Muscle layer of duodenum (tissue), 2 donors: Measurements from ENCODE around the gene XG.
"Not testable (repeated sequence)": the region's sequence is repeated elsewhere in the genome, so short reads cannot be mapped to it uniquely, and the experiment has no call there.

Source experiments
- H3K27ac ChIP-seq: one replicate; pipeline ENCODE4 v1.7.0; 2013; ENCODE audit warnings: mild to moderate bottlenecking, low read length
- H3K27me3 ChIP-seq: one replicate; pipeline ENCODE4 v1.7.0; 2013; ENCODE audit warnings: low read depth, mild to moderate bottlenecking, control low read depth, low read length
- H3K36me3 ChIP-seq, 2 donors: one replicate each; pipeline ENCODE4 v1.7.0; 2013; ENCODE audit warnings: low read length in 2 of 2, control low read depth in 1 of 2, mild to moderate bottlenecking in 1 of 2; ENCODE audit not compliant: insufficient read depth in 2 of 2, control insufficient read depth in 1 of 2
- H3K4me1 ChIP-seq, 2 donors: one replicate each; pipeline ENCODE4 v1.7.0; 2013; ENCODE audit warnings: low read length in 2 of 2, mild to moderate bottlenecking in 2 of 2, control low read depth in 1 of 2, moderate library complexity in 1 of 2; ENCODE audit not compliant: insufficient read depth in 2 of 2, control insufficient read depth in 1 of 2
- H3K4me3 ChIP-seq, 2 donors: one replicate each; pipeline ENCODE4 v1.7.0; 2013; ENCODE audit warnings: low read length in 2 of 2, low read depth in 1 of 2, mild to moderate bottlenecking in 1 of 2
- H3K9me3 ChIP-seq, 2 donors: one replicate each; pipeline ENCODE4 v1.7.0; 2013; ENCODE audit warnings: low read length in 2 of 2, control low read depth in 1 of 2, mild to moderate bottlenecking in 1 of 2; ENCODE audit not compliant: control insufficient read depth in 1 of 2
- donor health status: healthy.

XG gene

GRCh38 chrX:2712890-2713840, 38.7 kb upstream of the XG start:
- H3K36me3 ChIP-seq: peaks cover 33 to 36% of the 10 kb centered on the region in 2 donors
- H3K4me1 ChIP-seq: peaks cover 6 to 34% of the 10 kb centered on the region in 2 donors
- no peak overlapping the region for H3K4me3 ChIP-seq
- H3K27me3 ChIP-seq: no peaks in the 10 kb centered on the region
- no peaks in the 10 kb centered on the region for H3K9me3 ChIP-seq
- H3K27ac ChIP-seq: no peak overlapping the region

GRCh38 chrX:2714551-2714950, 37.3 kb upstream of the XG start:
- no peaks in the 10 kb centered on the region for H3K27me3 ChIP-seq
- peaks cover 43 to 50% of the 10 kb centered on the region in 2 donors for H3K36me3 ChIP-seq
- peaks cover 0 to 20% of the 10 kb centered on the region in 2 donors for H3K4me1 ChIP-seq

GRCh38 chrX:2715066-2715600, 36.7 kb upstream of the XG start:
- Histone ChIP-seq H3K27me3 (no peaks in the 10 kb centered on the region), H3K9me3 (no peaks in the 10 kb centered on the region), H3K4me1 (peaks cover 0 to 14% of the 10 kb centered on the region in 2 donors), H3K36me3 (peaks cover 49 to 55% of the 10 kb centered on the region in 2 donors), H3K27ac (no peak overlapping the region), H3K4me3 (no peak overlapping the region)

More at GRCh38 chrX:2714551-2714950, 37.3 kb upstream of the XG start:
- no peaks in the 10 kb centered on the region for H3K9me3 ChIP-seq
- no peak overlapping the region for H3K4me3 ChIP-seq
- H3K27ac ChIP-seq: no peak overlapping the region

GRCh38 chrX:2717312-2717711, 34.5 kb upstream of the XG start:
- Histone ChIP-seq H3K4me3 (no peak overlapping the region), H3K27me3 (no peaks in the 10 kb centered on the region), H3K9me3 (no peaks in the 10 kb centered on the region), H3K36me3 (peaks cover 58 to 69% of the 10 kb centered on the region in 2 donors), H3K4me1 (no peaks in the 10 kb centered on the region), H3K27ac (no peak overlapping the region)

GRCh38 chrX:2718821-2719220, 33.0 kb upstream of the XG start:
- Histone ChIP-seq H3K36me3 (peaks cover 60 to 82% of the 10 kb centered on the region in 2 donors), H3K4me1 (no peaks in the 10 kb centered on the region), H3K27me3 (no peaks in the 10 kb centered on the region), H3K4me3 (no peak overlapping the region), H3K27ac (no peak overlapping the region), H3K9me3 (no peaks in the 10 kb centered on the region)

- Histone ChIP-seq H3K4me3 (no peak overlapping the region), H3K36me3 (peaks cover 59 to 82% of the 10 kb centered on the region in 2 donors), H3K4me1 (no peaks in the 10 kb centered on the region), H3K27me3 (no peaks in the 10 kb centered on the region), H3K9me3 (no peaks in the 10 kb centered on the region), H3K27ac (no peak overlapping the region)
Measured at GRCh38 chrX:2719774-2720447, 31.9 kb upstream of the XG start.

- H3K27me3 ChIP-seq: no peaks in the 10 kb centered on the region
- no peaks in the 10 kb centered on the region for H3K9me3 ChIP-seq
- no peak overlapping the region for H3K4me3 ChIP-seq
- peaks cover 50 to 82% of the 10 kb centered on the region in 2 donors for H3K36me3 ChIP-seq
- H3K27ac ChIP-seq: no peak overlapping the region
- no peaks in the 10 kb centered on the region for H3K4me1 ChIP-seq
Measured at GRCh38 chrX:2723286-2723879, 28.5 kb upstream of the XG start.

GRCh38 chrX:2727264-2727663, 24.6 kb upstream of the XG start:
- H3K9me3 ChIP-seq, H3K27me3 ChIP-seq, H3K4me1 ChIP-seq, H3K27ac ChIP-seq, H3K4me3 ChIP-seq: not testable (repeated sequence)
- peaks cover 31 to 78% of the 10 kb centered on the region in 2 donors for H3K36me3 ChIP-seq

GRCh38 chrX:2732076-2732475, 19.8 kb upstream of the XG start:
- no peaks in the 10 kb centered on the region for H3K4me1 ChIP-seq
- H3K36me3 ChIP-seq: peaks cover 25 to 60% of the 10 kb centered on the region in 2 donors
- no peak overlapping the region for H3K27ac ChIP-seq
- H3K4me3 ChIP-seq: no peak overlapping the region
- H3K27me3 ChIP-seq: no peaks in the 10 kb centered on the region
- no peaks in the 10 kb centered on the region for H3K9me3 ChIP-seq

GRCh38 chrX:2732649-2733048, 19.2 kb upstream of the XG start:
- no peak overlapping the region for H3K4me3 ChIP-seq
- peaks cover 22 to 54% of the 10 kb centered on the region in 2 donors for H3K36me3 ChIP-seq
- no peaks in the 10 kb centered on the region for H3K9me3 ChIP-seq
- H3K27ac ChIP-seq: no peak overlapping the region
- no peaks in the 10 kb centered on the region for H3K4me1 ChIP-seq
- H3K27me3 ChIP-seq: no peaks in the 10 kb centered on the region

GRCh38 chrX:2733286-2733685, 18.6 kb upstream of the XG start:
- Histone ChIP-seq H3K27me3 (no peaks in the 10 kb centered on the region), H3K4me3 (no peak overlapping the region), H3K27ac (no peak overlapping the region), H3K9me3 (no peaks in the 10 kb centered on the region), H3K36me3 (peaks cover 29 to 54% of the 10 kb centered on the region in 2 donors), H3K4me1 (no peaks in the 10 kb centered on the region)
